HepG2 (cell line): ENCODE measurements around the gene PRKAB1.

Source experiments
- CTCF ChIP-seq: sonication (generic); formaldehyde crosslinking; IDR thresholded peaks from 2 replicates; pipeline ENCODE4 v1.5.0; 2020; ENCODE audit warnings: mild to moderate bottlenecking, missing genetic modification reagents, moderate library complexity
- DR1 ChIP-seq: sonication (generic); formaldehyde crosslinking; IDR thresholded peaks from 2 replicates; pipeline ENCODE4 v1.8.0; 2021; ENCODE audit warnings: mild to moderate bottlenecking, missing genetic modification reagents, inconsistent platforms
- FOXM1 ChIP-seq: sonication (generic); formaldehyde crosslinking; IDR thresholded peaks from 2 replicates; pipeline ENCODE4 v1.5.0; 2020; ENCODE audit warnings: missing genetic modification reagents
- KDM4B ChIP-seq: sonication (generic); formaldehyde crosslinking; IDR thresholded peaks from 2 replicates; pipeline ENCODE4 v1.4.0; 2020; ENCODE audit warnings: missing genetic modification reagents
- ZNF556 ChIP-seq: sonication (generic); formaldehyde crosslinking; IDR thresholded peaks from 2 replicates; pipeline ENCODE4 v1.4.0; 2020; ENCODE audit warnings: mild to moderate bottlenecking, missing genetic modification reagents, borderline replicate concordance
- ZNF660 ChIP-seq: sonication (generic); formaldehyde crosslinking; IDR thresholded peaks from 2 replicates; pipeline ENCODE4 v1.5.1; 2020; ENCODE audit warnings: mild to moderate bottlenecking, low read depth, missing genetic modification reagents, borderline replicate concordance

DNA sequence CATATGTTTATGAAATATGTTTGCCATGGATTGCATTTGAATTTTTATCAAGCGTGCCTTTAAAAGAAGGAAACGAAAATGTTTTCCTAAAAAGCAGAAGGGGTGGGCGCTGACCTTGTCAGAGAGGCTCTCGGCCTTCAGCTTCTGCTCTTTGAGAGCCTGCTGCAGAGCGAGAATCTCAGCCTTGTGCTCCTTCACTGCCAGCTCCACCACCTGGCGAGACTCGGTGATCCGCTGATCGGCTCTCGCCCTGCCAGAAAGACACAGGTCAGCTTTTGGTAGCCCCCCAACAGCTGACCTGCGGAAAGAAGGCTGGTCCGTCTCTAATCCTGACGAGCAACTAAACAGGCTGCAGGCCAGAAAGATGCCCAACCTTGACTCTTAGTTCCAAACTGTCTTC lies 62.4 kb downstream of the PRKAB1 start:
- no peak for TF ChIP-seq ZNF556 (CRISPR knock-in tag)
- no peak for TF ChIP-seq CTCF (CRISPR knock-in tag)
- no peak for TF ChIP-seq KDM4B (CRISPR knock-in tag)
- no peak for TF ChIP-seq ZNF660 (CRISPR knock-in tag)
- no peak for TF ChIP-seq FOXM1 (CRISPR knock-in tag)
- no peak for TF ChIP-seq DR1 (CRISPR knock-in tag)
